IPS-18c (cell line): Measurements from ENCODE around the gene BSDC1.
"Not testable (repeated sequence)": the region's sequence is repeated elsewhere in the genome, so short reads cannot be mapped to it uniquely, and the experiment has no call there.

Source experiments
- H3K4me3 ChIP-seq: 2 replicates; pipeline ENCODE4 v1.7.0; 2013; ENCODE audit warnings: low read depth, mild to moderate bottlenecking, low read length, moderate library complexity; ENCODE audit not compliant: insufficient read depth
- H3K9me3 ChIP-seq: one replicate; pipeline ENCODE4 v1.6.1; 2013; ENCODE audit warnings: mild to moderate bottlenecking, low read length, moderate library complexity; ENCODE audit not compliant: control insufficient read depth, insufficient read depth

Gene BSDC1

DNA sequence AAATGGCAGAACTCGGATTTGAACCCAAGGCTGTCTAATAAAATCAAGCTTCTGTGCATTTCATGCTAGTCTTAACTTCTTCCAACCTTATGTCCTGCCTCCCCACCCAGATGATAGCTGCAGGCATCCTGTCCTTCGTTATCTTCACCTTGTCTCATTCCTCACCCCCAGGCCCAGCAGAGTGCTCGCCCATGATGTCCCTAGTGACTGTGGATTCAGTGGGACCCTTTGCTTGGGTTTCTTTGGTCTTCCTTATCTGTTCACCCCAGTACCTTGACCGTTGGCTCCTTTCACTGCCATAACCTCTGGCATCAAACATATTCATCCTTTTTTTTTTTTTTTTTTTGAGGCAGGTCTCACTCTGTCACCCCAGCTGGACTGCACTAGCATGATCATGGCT lies 5.6 kb upstream of the BSDC1 start:
- H3K9me3 ChIP-seq = no peaks in the 10 kb centered on the region
- H3K4me3 ChIP-seq = no peak overlapping the region

DNA sequence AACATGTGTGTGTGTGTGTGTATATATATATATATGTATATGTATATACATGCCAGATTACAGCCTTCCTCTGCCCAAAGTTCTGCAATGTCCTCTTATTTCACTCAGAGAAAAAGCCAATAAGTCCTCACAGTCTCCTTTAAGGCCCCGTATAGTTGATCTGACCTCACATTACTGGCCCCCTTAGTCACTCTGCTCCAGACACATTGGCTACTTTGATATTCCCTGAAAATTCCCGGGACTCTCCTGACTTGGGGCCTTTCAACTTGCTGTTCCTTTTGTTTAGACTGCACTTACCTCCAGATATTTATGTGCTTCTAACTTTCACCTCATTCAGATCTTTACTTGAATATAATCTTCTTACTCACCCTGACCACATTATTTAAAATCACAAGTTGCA lies 4.2 kb upstream of the BSDC1 start:
- no peak overlapping the region for H3K4me3 ChIP-seq

DNA sequence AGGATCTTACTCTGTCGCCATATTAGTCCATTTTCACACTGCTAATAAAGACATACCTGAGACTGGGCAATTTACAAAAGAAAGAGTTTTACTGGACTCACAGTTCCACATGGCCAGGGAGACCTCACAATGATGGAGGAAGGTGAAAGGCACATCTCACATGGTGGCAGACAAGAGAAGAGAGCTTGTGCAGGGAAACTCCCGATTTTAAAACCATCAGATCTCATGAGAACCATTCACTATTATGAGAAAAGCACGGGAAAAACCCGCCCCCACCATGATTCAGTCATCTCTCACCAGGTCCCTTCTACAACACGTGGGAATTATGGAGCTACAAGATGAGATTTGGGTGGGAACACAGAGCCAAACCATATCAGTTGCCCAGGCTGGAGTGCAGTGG lies 2.3 kb upstream of the BSDC1 start:
- not testable (repeated sequence) for H3K4me3 ChIP-seq, H3K9me3 ChIP-seq

More for the DNA sequence above, 4.2 kb upstream of the BSDC1 start:
- no peaks in the 10 kb centered on the region for H3K9me3 ChIP-seq

- peak overlapping the region; percentile 73 for H3K4me3 ChIP-seq
- no peaks in the 10 kb centered on the region for H3K9me3 ChIP-seq
These were observed 720 bp upstream of the BSDC1 start for GRCh38 chr1:32394890-32395432.

DNA sequence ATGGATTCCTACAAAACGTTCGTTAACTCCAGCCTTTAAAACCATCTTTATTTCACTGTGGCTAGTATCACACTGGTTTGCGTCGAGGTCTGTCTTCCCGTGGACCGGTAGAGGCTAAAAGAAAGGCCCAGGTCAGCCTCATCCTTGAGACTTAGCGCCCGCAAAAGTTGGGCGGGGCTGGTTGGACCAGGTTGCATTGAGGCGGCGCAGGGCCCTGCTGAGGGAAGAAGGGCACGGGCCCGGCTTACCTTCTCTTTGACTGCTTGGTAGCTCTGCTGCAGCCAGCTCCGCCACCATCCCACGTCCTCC lies 455 bp downstream of the BSDC1 start:
- no peaks in the 10 kb centered on the region for H3K9me3 ChIP-seq
- H3K4me3 ChIP-seq = peak overlapping the region; percentile 100

GRCh38 chr1:32393136-32393535 lies 1.1 kb downstream of the BSDC1 start:
- Histone ChIP-seq H3K4me3 (peak overlapping the region; percentile 100; the same call in 1 of the 2 replicates), H3K9me3 (no peaks in the 10 kb centered on the region)

- no peak overlapping the region for H3K4me3 ChIP-seq
These were observed 1.9 kb downstream of the BSDC1 start for GRCh38 chr1:32392325-32392724.

DNA sequence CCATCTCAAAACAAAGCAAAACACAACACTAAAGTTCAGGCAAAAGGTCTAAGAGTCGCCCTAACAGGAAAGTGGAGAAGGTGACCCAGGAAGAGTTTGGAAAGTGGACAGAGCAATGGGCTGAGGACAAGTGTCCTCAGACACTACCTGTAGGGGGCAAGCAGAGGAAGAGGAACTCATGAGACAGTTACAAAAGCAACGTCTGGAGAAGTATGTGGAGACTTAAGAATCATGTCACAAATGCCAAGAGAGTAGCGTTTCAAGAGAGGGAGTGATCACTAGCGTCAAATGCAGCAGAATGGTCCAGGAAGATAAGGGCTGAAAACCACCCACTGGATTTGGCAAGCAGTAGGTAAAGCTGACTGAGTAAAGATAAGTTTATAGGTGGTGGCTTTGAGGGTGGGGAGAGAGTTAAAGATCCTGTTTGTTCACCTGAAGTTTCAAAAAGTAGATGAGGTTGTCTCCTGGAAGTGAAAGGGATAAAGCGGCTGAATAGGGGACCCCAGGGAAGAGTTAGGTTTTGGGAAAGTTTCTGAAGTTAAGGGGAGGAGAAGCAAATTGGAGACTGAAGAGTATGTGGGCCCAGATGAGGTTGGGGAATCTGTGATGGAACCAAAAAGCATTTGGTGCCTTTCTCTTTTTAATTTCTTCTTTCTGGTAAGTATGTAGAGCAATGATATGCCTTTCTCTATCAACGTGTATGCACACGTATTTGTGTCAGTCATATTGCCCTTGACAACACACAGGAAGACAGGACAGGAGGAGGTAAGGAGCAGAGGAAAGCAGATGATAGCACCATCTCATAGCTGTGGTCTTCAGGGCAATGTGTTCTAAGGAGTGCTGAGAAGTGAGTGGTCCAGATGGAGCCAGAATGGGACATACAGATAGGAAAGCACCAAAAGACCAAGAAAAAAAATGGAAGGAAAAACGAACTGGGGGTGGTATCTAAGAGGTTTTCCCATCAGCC lies 3.1 kb downstream of the BSDC1 start:
- no peaks in the 10 kb centered on the region for H3K9me3 ChIP-seq
- no peak overlapping the region for H3K4me3 ChIP-seq

More at GRCh38 chr1:32392325-32392724, 1.9 kb downstream of the BSDC1 start:
- H3K9me3 ChIP-seq = no peaks in the 10 kb centered on the region

DNA sequence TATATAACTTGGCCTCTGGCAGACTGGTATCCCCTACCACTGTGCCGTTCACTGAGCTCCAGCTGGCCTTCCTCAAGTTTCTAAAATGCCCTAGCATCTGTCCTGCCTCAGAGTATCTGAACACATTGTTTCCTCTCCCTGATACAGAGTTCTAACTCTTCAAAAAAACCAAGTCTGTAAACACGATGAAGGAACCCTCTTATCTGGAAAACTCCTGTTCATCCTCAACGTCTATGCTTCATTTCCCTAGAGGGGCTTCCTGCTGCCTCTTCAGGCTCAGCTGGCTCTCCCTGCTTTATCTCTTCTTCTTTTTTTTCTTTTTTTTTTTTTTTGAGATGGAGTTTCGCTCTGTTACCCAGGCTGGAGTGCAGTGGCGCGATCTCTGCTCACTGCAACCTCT lies 5.6 kb downstream of the BSDC1 start:
- Histone ChIP-seq H3K9me3 (no peaks in the 10 kb centered on the region), H3K4me3 (no peak overlapping the region)

- H3K9me3 ChIP-seq = no peaks in the 10 kb centered on the region
- H3K4me3 ChIP-seq = no peak overlapping the region
These were observed 7.4 kb downstream of the BSDC1 start for GRCh38 chr1:32386676-32387392.

- peaks cover 3% of the 10 kb centered on the region for H3K9me3 ChIP-seq
- H3K4me3 ChIP-seq = no peak overlapping the region
These were observed 14.2 kb downstream of the BSDC1 start for GRCh38 chr1:32380057-32380456.

- no peak overlapping the region for H3K4me3 ChIP-seq
- peaks cover 3% of the 10 kb centered on the region for H3K9me3 ChIP-seq
These were observed 16.6 kb downstream of the BSDC1 start for GRCh38 chr1:32377541-32378220.

- no peak overlapping the region for H3K4me3 ChIP-seq
- peaks cover 3% of the 10 kb centered on the region for H3K9me3 ChIP-seq
These were observed 18.0 kb downstream of the BSDC1 start for GRCh38 chr1:32376199-32376598.

DNA sequence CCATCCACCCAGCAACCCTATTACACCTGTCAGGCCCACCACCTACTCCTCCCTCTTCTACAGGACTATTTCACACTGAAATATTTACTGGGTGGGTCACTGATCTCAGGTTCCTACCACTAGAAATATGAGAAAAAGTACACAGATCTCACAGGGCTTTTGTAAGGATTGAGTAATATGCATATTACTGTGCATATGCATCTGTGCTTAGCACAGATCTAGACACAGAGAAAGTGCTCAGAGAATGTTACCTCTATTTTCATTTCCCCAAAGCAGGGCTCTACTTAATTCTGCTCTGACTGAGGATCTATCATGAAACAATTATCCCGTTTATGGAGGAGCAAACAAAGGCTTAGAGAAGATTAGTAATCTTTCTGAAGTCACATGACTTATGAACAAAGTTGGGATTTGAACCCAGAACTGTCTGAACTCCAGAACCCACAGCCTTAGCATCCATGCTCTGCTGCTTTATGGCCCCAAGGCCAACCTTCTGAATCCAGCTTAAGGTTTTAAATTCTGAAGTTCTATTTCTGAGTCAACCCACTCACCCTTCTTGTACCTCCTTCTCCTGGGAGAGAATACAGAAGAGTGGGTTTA lies 20.1 kb downstream of the BSDC1 start:
- H3K4me3 ChIP-seq = no peak overlapping the region

DNA sequence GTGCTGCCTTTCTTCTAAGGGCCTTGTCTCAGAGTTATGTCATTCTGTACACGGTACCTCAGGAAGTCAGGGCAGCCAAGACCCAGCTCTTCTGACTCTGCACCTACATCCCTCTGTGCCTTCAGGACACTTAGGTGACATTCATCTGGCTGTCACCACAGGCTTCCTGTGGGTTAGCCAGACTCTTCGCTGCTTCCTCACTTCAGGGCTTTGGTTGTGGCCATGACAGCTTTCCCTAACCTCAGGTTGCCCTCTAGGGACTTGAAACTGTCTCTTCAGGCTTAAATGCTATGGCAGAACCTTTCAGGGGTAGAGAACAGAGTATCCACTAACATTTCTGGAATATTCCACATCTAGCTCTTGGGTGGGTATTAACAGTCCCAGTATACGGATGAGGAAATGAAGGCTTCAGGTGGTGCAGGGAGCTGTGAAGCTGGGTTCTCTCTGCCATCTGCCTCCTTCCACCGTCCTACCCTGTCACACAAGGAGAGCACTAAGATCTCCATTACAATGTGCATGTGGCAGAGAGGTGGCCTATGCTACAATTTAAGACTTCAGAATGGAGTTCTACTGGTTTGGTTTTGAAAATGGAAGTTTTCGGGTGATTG lies 22.0 kb downstream of the BSDC1 start:
- Histone ChIP-seq H3K9me3 (no peaks in the 10 kb centered on the region), H3K4me3 (no peak overlapping the region)

More for the DNA sequence above, 20.1 kb downstream of the BSDC1 start:
- H3K9me3 ChIP-seq = no peaks in the 10 kb centered on the region

- H3K9me3 ChIP-seq = no peaks in the 10 kb centered on the region
- H3K4me3 ChIP-seq = no peak overlapping the region
These were observed 26.2 kb downstream of the BSDC1 start for GRCh38 chr1:32367912-32368635.
